Measurements from ENCODE around the gene METTL22. TPM values are rescaled to one million over a fixed set of nuclear protein-coding genes. Genes with fewer than 3 reads are reported as not detected.

METTL22 gene
- total and polyA plus RNA-seq, 10 donors = 14.8 to 58.8 (median 41.8) TPM

DNA sequence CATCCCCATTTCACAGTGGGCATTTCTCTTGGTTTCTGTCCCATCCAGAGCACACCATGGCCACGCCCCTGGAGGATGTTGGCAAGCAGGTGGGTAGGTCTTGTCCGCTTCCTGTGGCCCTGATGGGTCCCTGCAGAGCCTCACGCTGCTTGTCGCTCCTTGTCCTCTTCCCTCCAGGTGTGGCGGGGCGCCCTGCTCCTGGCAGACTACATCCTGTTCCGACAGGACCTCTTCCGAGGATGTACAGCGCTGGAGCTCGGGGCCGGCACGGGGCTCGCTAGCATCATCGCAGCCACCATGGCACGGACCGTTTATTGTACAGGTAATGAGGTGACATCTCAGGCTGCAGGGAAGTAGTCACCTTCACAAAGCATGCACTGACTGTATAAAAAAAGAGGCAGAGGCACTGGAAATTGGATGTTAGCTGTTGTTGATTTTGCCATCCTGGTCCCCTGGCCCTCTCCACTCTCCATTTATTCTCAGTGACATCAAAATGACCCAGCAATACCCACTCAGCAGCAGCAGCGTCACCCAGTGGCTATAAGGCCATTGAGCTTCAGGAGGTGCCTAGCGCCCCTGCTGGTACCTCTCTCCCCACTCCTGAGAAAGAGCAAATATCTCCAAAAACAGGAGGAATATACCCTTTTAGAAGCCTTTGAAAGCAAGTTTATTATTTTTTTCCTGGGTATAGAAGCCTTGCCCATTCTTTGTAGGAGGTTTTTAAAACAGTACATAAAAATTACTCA lies 13.7 kb downstream of the METTL22 start:
- TF ChIP-seq POLR2AphosphoS5 (IDR thresholded peaks at IDR 0.05) (no peak), POLR2A (IDR thresholded peaks at IDR 0.05) (no peak)
- TF ChIP-seq, protein P1, sequence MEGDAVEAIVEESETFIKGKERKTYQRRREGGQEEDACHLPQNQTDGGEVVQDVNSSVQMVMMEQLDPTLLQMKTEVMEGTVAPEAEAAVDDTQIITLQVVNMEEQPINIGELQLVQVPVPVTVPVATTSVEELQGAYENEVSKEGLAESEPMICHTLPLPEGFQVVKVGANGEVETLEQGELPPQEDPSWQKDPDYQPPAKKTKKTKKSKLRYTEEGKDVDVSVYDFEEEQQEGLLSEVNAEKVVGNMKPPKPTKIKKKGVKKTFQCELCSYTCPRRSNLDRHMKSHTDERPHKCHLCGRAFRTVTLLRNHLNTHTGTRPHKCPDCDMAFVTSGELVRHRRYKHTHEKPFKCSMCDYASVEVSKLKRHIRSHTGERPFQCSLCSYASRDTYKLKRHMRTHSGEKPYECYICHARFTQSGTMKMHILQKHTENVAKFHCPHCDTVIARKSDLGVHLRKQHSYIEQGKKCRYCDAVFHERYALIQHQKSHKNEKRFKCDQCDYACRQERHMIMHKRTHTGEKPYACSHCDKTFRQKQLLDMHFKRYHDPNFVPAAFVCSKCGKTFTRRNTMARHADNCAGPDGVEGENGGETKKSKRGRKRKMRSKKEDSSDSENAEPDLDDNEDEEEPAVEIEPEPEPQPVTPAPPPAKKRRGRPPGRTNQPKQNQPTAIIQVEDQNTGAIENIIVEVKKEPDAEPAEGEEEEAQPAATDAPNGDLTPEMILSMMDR (IDR thresholded peaks at IDR 0.05 in 8 of 11, conservative IDR thresholded peaks at IDR 0.05 in 3 of 11) = no peak
- H3K36me3 ChIP-seq = peaks cover 0 to 100% (median 81%) of the 10 kb centered on the region in 6 donors
- intact Hi-C loops (cut with DNase I; ENCODE audit: low total_unique reads) = no loop called here
- peak overlapping the region in 3 of 8 donors; percentile 20 to 31 (median 26) for H3K27ac ChIP-seq
- H3K9me3 ChIP-seq = no peaks in the 10 kb centered on the region
- WGBS, 5 donors = 79 to 87% (median 80%) methylated on average over 18 of the region's 18 CpGs
- peaks cover 0 to 32% (median 9%) of the 10 kb centered on the region in 6 donors for H3K4me1 ChIP-seq
- peak; percentile 76 for DNase-seq
- H3K4me3 ChIP-seq = no peak overlapping the region
- no peaks in the 10 kb centered on the region for H3K27me3 ChIP-seq (replicated peaks in 1 of 7)

DNA sequence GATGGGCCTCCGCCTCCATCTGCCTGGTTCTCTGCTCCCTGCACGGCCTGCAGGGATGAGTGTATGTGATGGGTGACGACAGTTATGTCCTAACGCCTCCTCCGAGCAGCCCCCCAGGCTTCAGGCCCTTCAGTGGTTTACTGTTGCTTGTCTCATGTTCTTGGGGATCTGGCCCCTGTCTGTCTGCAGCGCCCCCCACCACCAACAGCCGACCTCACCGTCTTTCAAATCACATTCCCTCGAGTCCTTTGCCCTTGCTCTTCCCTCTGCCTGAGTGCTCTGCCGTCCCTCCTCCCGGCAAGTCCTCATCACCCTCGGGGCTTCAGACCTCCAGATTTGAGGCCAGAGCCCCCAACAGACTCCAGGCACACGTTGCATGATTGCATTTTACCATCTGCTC lies 18.2 kb downstream of the METTL22 start:
- peak; percentile 61 for DNase-seq
- Histone ChIP-seq H3K4me3 (no peak overlapping the region), H3K9me3 (no peaks in the 10 kb centered on the region), H3K27ac (no peak overlapping the region), H3K36me3 (peaks cover 0 to 95% (median 85%) of the 10 kb centered on the region in 6 donors), H3K27me3 (replicated peaks in 1 of 7) (no peaks in the 10 kb centered on the region), H3K4me1 (peaks cover 0 to 10% (median 5%) of the 10 kb centered on the region in 6 donors)
- intact Hi-C loops (cut with DNase I; ENCODE audit: low total_unique reads) = no loop called here
- 67 to 96% (median 75%) methylated on average over 11 to 13 of the region's 13 CpGs for WGBS, 5 donors
- TF ChIP-seq, protein P1 (IDR thresholded peaks at IDR 0.05 in 8 of 11, conservative IDR thresholded peaks at IDR 0.05 in 3 of 11) = no peak
- TF ChIP-seq POLR2A (IDR thresholded peaks at IDR 0.05) (no peak), POLR2AphosphoS5 (IDR thresholded peaks at IDR 0.05) (no peak)

DNA sequence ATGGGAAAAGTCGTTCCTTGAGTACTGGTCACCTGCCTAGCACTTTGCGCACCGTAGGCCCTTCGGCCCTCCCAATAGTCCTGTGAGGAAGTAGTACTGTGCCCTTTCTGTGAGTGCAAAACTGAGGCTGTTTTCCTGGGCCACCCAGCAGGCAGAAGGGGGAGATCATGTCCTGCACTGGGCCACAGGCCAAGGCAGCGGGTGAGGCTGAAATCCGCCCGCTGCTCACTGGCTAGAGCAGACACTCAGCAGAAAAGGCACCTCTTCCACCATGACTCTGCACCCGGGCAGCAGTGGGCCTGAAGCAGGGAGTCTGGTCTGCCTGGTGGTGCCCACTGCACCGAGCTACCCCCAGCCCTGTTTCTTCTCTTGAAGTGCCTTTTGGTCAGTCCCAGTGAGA lies 20.2 kb downstream of the METTL22 start:
- TF ChIP-seq POLR2AphosphoS5 (IDR thresholded peaks at IDR 0.05) (peak in 1 of 3 donors; percentile 14), POLR2A (IDR thresholded peaks at IDR 0.05) (no peak)
- TF ChIP-seq, protein P1 (IDR thresholded peaks at IDR 0.05 in 8 of 11, conservative IDR thresholded peaks at IDR 0.05 in 3 of 11) = no peak
- H3K27ac ChIP-seq = peak overlapping the region in 3 of 8 donors; percentile 28 to 93 (median 61)
- WGBS, 5 donors = 69 to 87% (median 70%) methylated on average over 9 of the region's 9 CpGs
- intact Hi-C loops (cut with DNase I; ENCODE audit: low total_unique reads) = no loop called here
- H3K36me3 ChIP-seq = peaks cover 0 to 95% (median 82%) of the 10 kb centered on the region in 6 donors
- DNase-seq = peak; percentile 66
- H3K4me1 ChIP-seq = peaks cover 0 to 16% (median 10%) of the 10 kb centered on the region in 6 donors
- H3K9me3 ChIP-seq = no peaks in the 10 kb centered on the region
- H3K27me3 ChIP-seq (replicated peaks in 1 of 7) = no peaks in the 10 kb centered on the region
- H3K4me3 ChIP-seq = no peak overlapping the region

DNA sequence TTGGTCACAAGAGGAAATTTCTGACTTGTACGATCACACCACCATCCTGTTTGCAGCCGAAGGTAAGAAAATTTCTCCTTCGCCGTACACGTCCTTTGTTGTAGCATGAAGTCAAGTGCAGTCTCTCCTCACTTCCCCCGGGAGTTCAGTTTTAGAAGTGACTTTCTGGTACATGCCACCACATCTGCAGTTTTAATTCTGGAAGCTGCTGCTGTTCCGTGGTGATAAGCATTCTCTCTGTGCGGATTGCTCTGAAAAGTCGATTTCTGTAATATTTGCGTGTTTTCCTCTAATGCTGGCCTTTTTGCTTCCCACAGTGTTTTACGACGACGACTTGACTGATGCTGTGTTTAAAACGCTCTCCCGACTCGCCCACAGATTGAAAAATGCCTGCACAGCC lies 20.6 kb downstream of the METTL22 start:
- H3K4me3 ChIP-seq = no peak overlapping the region
- 77 to 82% (median 79%) methylated on average over 16 of the region's 16 CpGs for WGBS, 5 donors
- intact Hi-C loops (cut with DNase I; ENCODE audit: low total_unique reads) = no loop called here
- peaks cover 0 to 16% (median 10%) of the 10 kb centered on the region in 6 donors for H3K4me1 ChIP-seq
- H3K27ac ChIP-seq = peak overlapping the region in 3 of 8 donors; percentile 28 to 93 (median 61)
- H3K27me3 ChIP-seq (replicated peaks in 1 of 7) = no peaks in the 10 kb centered on the region
- peaks cover 0 to 95% (median 82%) of the 10 kb centered on the region in 6 donors for H3K36me3 ChIP-seq
- TF ChIP-seq, protein P1 (IDR thresholded peaks at IDR 0.05 in 8 of 11, conservative IDR thresholded peaks at IDR 0.05 in 3 of 11) = no peak
- TF ChIP-seq POLR2AphosphoS5 (IDR thresholded peaks at IDR 0.05) = no peak
- TF ChIP-seq POLR2A (IDR thresholded peaks at IDR 0.05) = no peak
- no peaks in the 10 kb centered on the region for H3K9me3 ChIP-seq
- no peak for DNase-seq
